Frontal cortex (tissue), 4 donors: ENCODE data around the gene UQCR10. TPM values are rescaled to one million over a fixed set of nuclear protein-coding genes. Genes with fewer than 3 reads are reported as not detected.

ENCODE experiments used
- DNase-seq, 2 donors: peaks; one replicate each; pipeline ENCODE4 v3.0.0; 2012; ENCODE audit warnings: low spot score in 2 of 2
- FAIRE-seq: peaks from 2 replicates; lab custom pipeline; 2012; peaks lifted over from hg19 to GRCh38; lab: Jason Lieb, UNC
- small RNA-seq: library from RNA; depleted of rRNA; stranded (forward); fragments of <200 nt; gene quantifications from one replicate; pipeline ENCODE3, GENCODE V24; 2014
- total RNA-seq: library from RNA; depleted of rRNA; stranded (reverse); fragments of >200 nt; gene quantifications from one replicate; pipeline ENCODE4 v1.2.3, GENCODE V29; 2014
- donor health status: control.
- donor health status: control.
- donor health status: control.

Gene UQCR10
- total RNA-seq, 1 donor from 2014 or later = 47.3 TPM

DNA sequence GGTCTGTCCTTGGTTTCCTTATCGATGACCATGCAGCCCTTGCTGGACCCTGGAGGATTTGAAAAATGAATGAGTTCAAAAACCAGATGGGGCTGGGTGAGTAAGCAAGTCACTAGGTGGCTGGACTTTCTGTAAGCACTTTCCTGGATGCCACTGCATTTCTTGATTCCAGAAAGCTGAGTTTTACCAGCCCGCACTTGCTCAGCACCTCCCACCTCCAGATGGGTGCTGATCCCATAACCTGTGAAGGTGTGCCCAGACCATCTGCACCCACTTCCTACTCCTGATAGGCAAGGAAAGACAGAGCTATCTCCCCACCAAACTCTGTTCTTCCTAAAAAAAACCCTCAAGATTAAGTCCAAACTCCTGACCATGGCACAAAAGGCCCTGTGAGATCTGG lies 49.8 kb downstream of the UQCR10 start:
- no peak for FAIRE-seq

GRCh38 chr22:29817724-29818123 lies 50.6 kb downstream of the UQCR10 start:
- FAIRE-seq (no peak), DNase-seq (no peak)

More for the DNA sequence above, 49.8 kb downstream of the UQCR10 start:
- DNase-seq = no peak

DNA sequence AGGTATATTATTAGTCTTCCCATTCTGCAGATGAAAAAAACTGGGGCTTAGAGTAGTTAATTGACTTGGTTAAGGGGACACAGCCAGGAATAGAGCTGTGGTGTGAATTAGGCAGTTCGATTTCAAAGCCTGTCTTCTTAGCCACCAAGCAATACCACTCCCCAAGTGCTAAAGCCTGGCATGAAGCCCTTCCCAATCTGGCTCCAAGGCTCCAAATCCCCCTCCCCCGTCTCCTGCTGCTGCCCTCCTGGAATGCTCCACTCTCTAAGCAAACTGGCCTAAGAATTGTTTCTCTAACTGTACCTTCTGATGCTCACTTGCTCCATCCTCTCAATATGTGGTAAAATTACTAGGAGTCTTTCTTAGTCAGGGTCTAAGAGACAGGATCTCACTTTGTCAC lies 52.3 kb downstream of the UQCR10 start:
- FAIRE-seq (no peak), DNase-seq (no peak)

Small RNAs within 50 kb of the gene (small RNA-seq; reads per million reads assigned to genes)
- gene RF00019 = not detected

Other genes starting within 250 kb of the UQCR10 start
- 33.0 TPM for gene THOC5, start 213.6 kb upstream of the UQCR10 start, total RNA-seq
- 84.4 TPM for gene NIPSNAP1, start 186.3 kb upstream of the UQCR10 start, total RNA-seq
- 41.2 TPM for gene NF2, start 163.7 kb upstream of the UQCR10 start, total RNA-seq
- gene CABP7, start 47.4 kb upstream of the UQCR10 start, total RNA-seq = 1.6 TPM
- 13.9 TPM for gene ZMAT5, start 362 bp upstream of the UQCR10 start, total RNA-seq
- 15.1 TPM for gene ASCC2, start 70.9 kb downstream of the UQCR10 start, total RNA-seq
- 66.0 TPM for gene MTMR3, start 115.8 kb downstream of the UQCR10 start, total RNA-seq